Liver (tissue), 9 donors: ENCODE measurements around the gene MICAL3. TPM values are rescaled to one million over a fixed set of nuclear protein-coding genes. Genes with fewer than 3 reads are reported as not detected.

Experiments used
- DNase-seq: peaks from one replicate; pipeline ENCODE4 v3.0.0-alpha.2; 2017; ENCODE audit warnings: low spot score
- H3K27ac ChIP-seq, 2 donors: one replicate each; pipeline ENCODE4 v1.7.0; 2013; ENCODE audit warnings: inconsistent platforms in 2 of 2, low read length in 2 of 2, control low read depth in 1 of 2, low read depth in 1 of 2, mild to moderate bottlenecking in 1 of 2
- H3K27me3 ChIP-seq, 4 donors: one replicate each; pipeline versions ENCODE4 v1.6.1 to v1.7.0; 2013; ENCODE audit warnings: low read length in 3 of 4, inconsistent platforms in 1 of 4, mild to moderate bottlenecking in 1 of 4, moderate library complexity in 1 of 4; ENCODE audit not compliant: control insufficient read depth in 4 of 4, insufficient read depth in 4 of 4
- H3K36me3 ChIP-seq, 4 donors: one replicate each; pipeline versions ENCODE4 v1.6.1 to v1.7.0; 2013; ENCODE audit warnings: low read length in 3 of 4, mild to moderate bottlenecking in 3 of 4, low read depth in 1 of 4, moderate library complexity in 1 of 4; ENCODE audit not compliant: control insufficient read depth in 4 of 4, insufficient read depth in 3 of 4
- H3K4me1 ChIP-seq, 4 donors: one replicate each; pipeline versions ENCODE4 v1.6.1 to v1.7.0; 2013; ENCODE audit warnings: low read length in 3 of 4, mild to moderate bottlenecking in 3 of 4, moderate library complexity in 1 of 4; ENCODE audit not compliant: control insufficient read depth in 4 of 4, insufficient read depth in 4 of 4
- H3K4me3 ChIP-seq, 3 donors: one replicate each; pipeline versions ENCODE4 v1.6.1 to v1.7.0; 2013; ENCODE audit warnings: low read length in 3 of 3, control low read depth in 1 of 3, low read depth in 1 of 3, mild to moderate bottlenecking in 1 of 3
- H3K9ac ChIP-seq, 2 donors: one replicate each; pipeline ENCODE4 v1.7.0; 2013; ENCODE audit warnings: low read length in 2 of 2, mild to moderate bottlenecking in 2 of 2, moderate library complexity in 2 of 2, control low read depth in 1 of 2, low read depth in 1 of 2
- H3K9me3 ChIP-seq, 4 donors: one replicate each; pipeline versions ENCODE4 v1.6.1 to v1.7.0; 2013; ENCODE audit warnings: low read length in 3 of 4; ENCODE audit not compliant: control insufficient read depth in 4 of 4
- FOXA1 ChIP-seq: IDR thresholded peaks from 2 replicates; pipeline ENCODE4 v1.6.1; 2016; ENCODE audit warnings: antibody characterized with exemption
- GABPA ChIP-seq, 2 donors: IDR thresholded peaks in 1 of 2; conservative IDR thresholded peaks in 1 of 2; 2 replicates each; pipeline ENCODE4 v1.6.1; 2016; ENCODE audit warnings: antibody characterized with exemption in 2 of 2, mild to moderate bottlenecking in 1 of 2, moderate library complexity in 1 of 2
- HNF4A ChIP-seq, 2 donors: conservative IDR thresholded peaks; 2 replicates each; pipeline ENCODE4 v1.6.1; 2016; ENCODE audit warnings: antibody characterized with exemption in 2 of 2, mild to moderate bottlenecking in 2 of 2
- HNF4G ChIP-seq: IDR thresholded peaks from 2 replicates; pipeline ENCODE4 v1.6.1; 2016; ENCODE audit warnings: antibody characterized with exemption
- JUND ChIP-seq, 2 donors: IDR thresholded peaks; 2 replicates each; pipeline ENCODE4 v1.6.1; 2016; ENCODE audit warnings: antibody characterized with exemption in 2 of 2
- NR2F2 ChIP-seq: IDR thresholded peaks from 2 replicates; pipeline ENCODE4 v1.6.1; 2016; ENCODE audit warnings: antibody characterized with exemption
- RAD21 ChIP-seq, 2 donors: IDR thresholded peaks; 2 replicates each; pipeline ENCODE4 v1.6.1; 2016; ENCODE audit warnings: antibody characterized with exemption in 2 of 2, mild to moderate bottlenecking in 2 of 2
- REST ChIP-seq: IDR thresholded peaks from 2 replicates; pipeline ENCODE4 v1.6.1; 2016; ENCODE audit warnings: antibody characterized with exemption, mild to moderate bottlenecking
- RXRA ChIP-seq, 2 donors: IDR thresholded peaks; 2 replicates each; pipeline ENCODE4 v1.6.1; 2017 to 2018; ENCODE audit warnings: antibody characterized with exemption in 2 of 2, mild to moderate bottlenecking in 1 of 2
- SP1 ChIP-seq: IDR thresholded peaks from 2 replicates; pipeline ENCODE4 v1.6.1; 2018; ENCODE audit warnings: antibody characterized with exemption, mild to moderate bottlenecking
- YY1 ChIP-seq: IDR thresholded peaks from 2 replicates; pipeline ENCODE4 v1.6.1; 2016; ENCODE audit warnings: antibody characterized with exemption, mild to moderate bottlenecking
- ZBTB33 ChIP-seq: IDR thresholded peaks from 2 replicates; pipeline ENCODE4 v1.6.1; 2016; ENCODE audit warnings: antibody characterized with exemption
- WGBS: extraction: QIAGEN DNeasy Blood & Tissue Kit; methylation state at CpG from one replicate; pipeline ENCODE4 v1.1.7; 2013; 5-methylcytosine and 5-hydroxymethylcytosine counted together
- polyA plus RNA-seq, 2 donors: library from polyadenylated mRNA; stranded (reverse) in 1 of 2; unstranded in 1 of 2; fragments of 200-250 nt in 1 of 2; fragments of >200 nt in 1 of 2; fragmentation: Nextera tagmentation in 1 of 2; extraction: Ambion mirVana in 1 of 2; gene quantifications; one replicate each; pipeline versions ENCODE4 v1.2.1 to v1.2.3, GENCODE V29; 2013 to 2015
- total RNA-seq, 2 donors: library from RNA; depleted of rRNA; stranded (reverse); fragments of >200 nt; gene quantifications; one replicate each; pipeline ENCODE4 v1.2.3, GENCODE V29; 2014
- donor health status: healthy.
- donor health status: healthy.
- donor health status: healthy.
- donor health status: healthy.
- donor health status: healthy.

The MICAL3 gene
- total and polyA plus RNA-seq, 4 donors, result 6.4 to 38.4 (median 23.4) TPM

DNA sequence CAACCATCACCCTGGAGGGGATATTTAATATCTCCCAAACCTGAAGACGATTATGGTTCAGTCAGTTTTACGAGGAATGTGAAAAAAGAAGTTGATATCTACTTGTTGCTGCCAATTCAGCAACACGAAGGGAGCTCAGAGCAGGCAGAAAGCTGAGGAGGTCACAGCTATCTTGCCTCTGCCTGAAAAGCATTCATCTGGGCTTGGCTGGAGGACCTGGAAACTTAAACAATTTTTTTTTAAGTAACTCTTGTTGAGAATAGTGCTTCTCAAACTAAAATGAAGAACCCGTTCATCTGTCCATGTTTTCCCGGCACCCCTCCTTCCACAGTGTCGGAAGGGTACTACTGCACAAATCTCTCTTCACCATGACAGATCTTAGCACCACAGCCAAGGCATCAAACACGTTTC is 98.9 kb downstream of the MICAL3 start (continued):
- TF ChIP-seq RXRA (IDR thresholded peaks at IDR 0.05) (no peak), JUND (IDR thresholded peaks at IDR 0.05) (no peak), NR2F2 (no peak), FOXA1 (no peak), SP1 (no peak)

DNA sequence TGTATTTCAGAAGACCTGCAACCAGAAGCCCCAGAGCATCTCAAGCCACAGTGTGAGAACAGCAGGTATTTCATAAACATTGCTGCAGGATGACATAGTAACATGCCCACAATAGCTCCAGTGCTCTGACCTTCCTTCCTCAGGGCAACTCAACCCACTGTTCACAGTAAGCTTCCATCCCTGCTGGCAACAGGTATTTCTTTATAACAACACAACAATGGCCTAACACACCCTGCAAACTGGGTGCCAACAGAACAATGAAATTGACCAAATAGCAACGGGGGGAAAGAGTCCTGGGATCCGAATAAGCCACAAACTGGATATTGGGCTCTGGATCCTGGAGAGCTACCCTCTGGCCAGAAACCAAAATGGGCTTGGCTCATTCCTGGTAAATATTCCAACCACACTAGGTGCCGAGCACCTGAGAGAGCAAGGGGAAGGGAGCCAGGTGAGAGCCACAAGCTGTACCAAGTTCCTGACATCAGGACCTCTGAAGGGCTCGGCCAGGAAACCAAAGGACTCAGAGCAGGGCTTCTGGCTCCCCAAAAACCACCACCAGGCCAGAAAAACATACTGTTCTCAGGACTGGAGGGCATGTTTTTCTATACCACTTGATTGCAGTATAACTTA is 99.5 kb downstream of the MICAL3 start:
- no peaks in the 10 kb centered on the region for H3K36me3 ChIP-seq
- no peak overlapping the region for H3K27ac ChIP-seq
- DNase-seq, result no peak
- peaks cover 22 to 43% (median 28%) of the 10 kb centered on the region in 4 donors for H3K4me1 ChIP-seq
- H3K27me3 ChIP-seq, result no peaks in the 10 kb centered on the region
- H3K9me3 ChIP-seq, result no peaks in the 10 kb centered on the region
- H3K9ac ChIP-seq, result no peak overlapping the region
- no peak for TF ChIP-seq FOXA1
- H3K4me3 ChIP-seq, result no peak overlapping the region
- WGBS, result 42% methylated on average over 4 of the region's 4 CpGs

DNA sequence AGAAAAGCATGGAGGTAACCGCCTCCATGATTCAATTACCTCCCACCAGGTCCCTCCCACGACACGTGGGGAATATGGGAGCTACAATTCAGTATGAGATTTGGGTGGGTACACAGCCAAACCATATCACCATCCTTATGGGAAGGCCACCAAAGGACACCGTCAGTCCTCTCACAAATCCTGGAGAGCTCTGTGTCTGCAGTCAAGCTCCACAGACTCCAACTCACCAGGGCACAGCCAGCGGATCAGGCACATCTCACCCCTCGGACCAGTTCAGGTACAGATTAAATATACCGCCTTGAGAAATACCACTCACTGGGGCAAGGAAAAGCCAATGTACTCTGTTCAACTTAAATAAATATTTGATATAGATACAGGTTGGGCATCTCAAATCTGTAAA is 100.3 kb downstream of the MICAL3 start:
- Histone ChIP-seq H3K9ac (no peak overlapping the region), H3K36me3 (no peaks in the 10 kb centered on the region), H3K27me3 (no peaks in the 10 kb centered on the region), H3K4me1 (peaks cover 21 to 45% (median 29%) of the 10 kb centered on the region in 4 donors), H3K9me3 (no peaks in the 10 kb centered on the region), H3K27ac (no peak overlapping the region), H3K4me3 (no peak overlapping the region)
- WGBS, result 94% methylated on average over 7 of the region's 7 CpGs
- TF ChIP-seq HNF4G, result no peak
- no peak for TF ChIP-seq RXRA (IDR thresholded peaks at IDR 0.05)
- DNase-seq, result no peak

GRCh38 chr22:17922925-17923903 is 101.1 kb downstream of the MICAL3 start:
- no peaks in the 10 kb centered on the region for H3K9me3 ChIP-seq
- H3K36me3 ChIP-seq, result no peaks in the 10 kb centered on the region
- H3K4me3 ChIP-seq, result peak overlapping the region in 1 of 3 donors; percentile 21
- H3K27ac ChIP-seq, result peak overlapping the region; percentile 44 to 72
- TF ChIP-seq GABPA (IDR thresholded peaks at IDR 0.05 in 1 of 2, conservative IDR thresholded peaks at IDR 0.05 in 1 of 2) (no peak), HNF4A (conservative IDR thresholded peaks at IDR 0.05) (peak; percentile 69 to 78), REST (peak; percentile 29), NR2F2 (peak; percentile 81), YY1 (peak; percentile 25), FOXA1 (no peak), ZBTB33 (no peak), RXRA (IDR thresholded peaks at IDR 0.05) (peak; percentile 77 to 80), RAD21 (IDR thresholded peaks at IDR 0.05) (peak; percentile 26 to 38), SP1 (peak; percentile 48)
- no peak overlapping the region for H3K9ac ChIP-seq
- no peaks in the 10 kb centered on the region for H3K27me3 ChIP-seq
- H3K4me1 ChIP-seq, result peaks cover 21 to 45% (median 29%) of the 10 kb centered on the region in 4 donors
- DNase-seq, result no peak
- whole genome bisulfite sequencing, result 46% methylated on average over 2 of the region's 2 CpGs
